AML-193 (cell line): ENCODE measurements around the gene DMWD.

Experiments
- DNase-seq, 2 experiments: peaks; one replicate each; lab custom pipeline; 2025; lab: John Stamatoyannopoulos, UW

The DMWD gene

DNA sequence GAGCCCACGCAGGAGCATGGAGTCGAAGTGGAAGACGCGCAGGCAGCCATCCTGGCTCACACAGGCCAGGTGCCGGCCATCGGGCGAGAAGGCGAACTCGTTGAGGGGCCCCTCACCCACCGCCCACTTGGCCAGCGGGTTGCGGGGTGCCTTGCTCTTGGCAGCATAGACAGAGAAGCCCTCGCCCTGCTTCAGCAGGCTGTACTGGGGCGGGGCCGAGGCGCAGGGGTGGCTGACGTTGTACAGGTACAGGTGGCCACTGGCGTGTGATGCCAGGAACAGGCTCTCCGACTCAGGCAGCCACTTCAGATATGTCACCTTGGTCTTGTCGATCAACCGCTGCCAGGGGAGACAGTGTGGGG lies 6.1 kb downstream of the DMWD start:
- DNase-seq: no peak

- DNase-seq: no peak
Measured at GRCh38 chr19:45785781-45786532, 6.7 kb downstream of the DMWD start.

DNA sequence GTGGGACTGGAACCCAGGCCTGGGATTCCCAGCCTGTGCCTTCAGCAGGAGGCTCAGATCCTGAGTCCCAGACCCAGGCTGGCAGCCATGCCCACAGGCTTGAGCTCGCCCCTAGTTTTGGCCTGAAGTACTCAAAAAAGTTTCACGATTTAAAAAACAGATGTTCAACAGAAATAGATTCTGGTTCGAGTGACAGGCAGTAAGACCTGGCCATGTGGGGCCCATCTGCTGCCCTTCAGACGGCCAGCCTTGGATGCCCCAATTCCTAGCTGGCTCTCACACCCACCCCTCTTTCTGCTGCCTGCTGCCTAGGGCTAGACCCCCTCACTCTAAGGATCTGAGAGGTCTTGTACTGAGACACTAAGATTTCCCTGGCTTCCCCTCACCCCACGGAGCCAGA lies 7.5 kb downstream of the DMWD start:
- DNase-seq: no peak

DNA sequence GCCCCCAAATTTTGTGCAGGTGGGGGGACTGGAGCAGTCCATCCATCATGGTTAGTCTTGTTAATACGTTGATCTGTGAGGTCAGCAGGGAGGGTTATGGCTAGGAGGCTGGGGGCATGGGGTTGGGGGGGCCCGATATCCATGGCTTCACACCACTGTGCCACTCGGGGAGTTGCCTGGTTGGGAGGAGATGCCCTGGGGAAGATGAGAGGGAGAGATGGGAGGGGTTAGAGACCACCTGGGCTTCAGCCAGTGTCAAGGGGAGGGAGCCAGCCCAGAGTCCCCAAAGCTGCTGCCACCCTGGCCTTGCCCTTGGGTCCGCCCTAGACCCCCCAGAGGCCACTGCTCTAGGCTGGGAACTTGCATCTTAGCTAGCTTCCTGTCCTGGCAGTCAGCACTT lies 8.5 kb downstream of the DMWD start:
- DNase-seq: no peak

DNA sequence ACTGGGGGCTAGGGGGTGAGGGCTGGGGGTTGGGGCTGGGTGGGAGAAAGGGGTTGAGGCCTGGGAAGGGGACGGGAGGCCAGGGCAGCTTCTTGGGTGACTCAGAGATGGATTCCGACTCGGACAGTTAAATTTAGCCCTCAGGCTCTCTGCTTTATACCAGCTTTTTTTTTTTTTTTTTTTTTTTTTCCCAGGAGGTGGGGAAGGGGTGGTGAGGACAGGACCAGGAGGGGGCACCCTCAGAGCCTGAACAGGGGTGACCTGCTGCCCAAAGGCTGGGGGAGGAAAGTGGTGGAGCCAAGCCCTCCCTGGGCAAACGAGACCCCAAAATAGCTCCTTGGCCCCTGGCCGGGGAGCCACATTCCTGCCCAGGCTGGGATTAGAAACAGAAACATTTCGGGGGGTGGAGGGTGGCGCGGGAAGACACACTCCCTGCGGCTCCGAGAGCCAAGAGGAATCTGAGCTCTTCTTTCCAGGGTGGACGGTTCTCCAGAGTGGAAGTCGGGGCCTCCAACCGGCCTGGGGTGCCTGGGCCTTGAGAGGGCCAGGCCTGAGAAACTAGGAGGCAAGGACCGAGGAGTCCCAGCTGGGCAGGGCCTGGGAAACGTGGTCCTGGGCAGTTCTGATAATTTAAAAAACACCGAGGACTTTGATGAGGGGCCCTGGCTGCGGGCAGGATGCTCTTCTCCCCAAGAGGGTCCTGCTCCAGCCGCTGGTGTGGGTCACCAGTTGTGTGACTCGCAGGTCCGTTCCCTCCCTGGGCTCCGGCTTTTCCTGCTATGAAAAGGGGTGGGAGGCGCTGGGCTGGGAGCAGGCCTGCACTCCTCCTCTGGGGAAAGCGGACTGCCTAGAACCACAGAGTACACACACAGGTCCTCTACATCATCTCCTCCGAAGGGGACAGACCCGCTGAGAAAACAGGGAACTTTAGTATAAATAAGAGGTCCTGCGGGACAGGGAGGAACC lies 9.5 kb downstream of the DMWD start:
- DNase-seq: no peak

DNA sequence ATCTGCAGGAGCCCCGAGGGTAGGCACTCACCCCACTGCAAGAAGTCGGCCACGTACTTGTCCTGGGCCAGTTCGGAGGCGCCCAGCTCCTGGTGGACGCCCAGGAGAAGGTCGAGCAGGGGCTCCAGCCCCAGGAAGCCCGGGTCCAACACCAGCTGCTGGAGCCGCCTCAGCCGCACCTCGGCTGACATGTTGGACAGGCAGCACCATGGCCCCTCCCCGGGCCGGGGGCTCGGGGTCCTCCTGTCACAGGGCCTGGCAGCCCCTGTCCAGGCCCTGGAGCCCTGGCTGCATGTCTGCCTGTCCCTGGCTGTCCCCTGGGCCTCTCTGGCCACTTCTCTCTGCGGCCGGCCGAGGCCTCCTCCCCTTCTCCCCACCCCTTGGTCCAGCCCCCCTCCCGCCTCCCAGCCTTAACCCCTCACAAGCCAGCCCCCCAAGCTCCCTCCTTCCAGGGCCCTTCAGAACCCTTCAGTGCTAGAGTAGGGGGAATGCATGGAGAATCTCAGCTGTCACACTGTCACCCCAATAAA lies 10.4 kb downstream of the DMWD start, which contains the start of gene DMPK:
DMPK (minus strand) TSS at position 329 of the 530 bp plus-strand sequence; CDS start at position 191, 138 bp downstream.
- no peak for DNase-seq

DNA sequence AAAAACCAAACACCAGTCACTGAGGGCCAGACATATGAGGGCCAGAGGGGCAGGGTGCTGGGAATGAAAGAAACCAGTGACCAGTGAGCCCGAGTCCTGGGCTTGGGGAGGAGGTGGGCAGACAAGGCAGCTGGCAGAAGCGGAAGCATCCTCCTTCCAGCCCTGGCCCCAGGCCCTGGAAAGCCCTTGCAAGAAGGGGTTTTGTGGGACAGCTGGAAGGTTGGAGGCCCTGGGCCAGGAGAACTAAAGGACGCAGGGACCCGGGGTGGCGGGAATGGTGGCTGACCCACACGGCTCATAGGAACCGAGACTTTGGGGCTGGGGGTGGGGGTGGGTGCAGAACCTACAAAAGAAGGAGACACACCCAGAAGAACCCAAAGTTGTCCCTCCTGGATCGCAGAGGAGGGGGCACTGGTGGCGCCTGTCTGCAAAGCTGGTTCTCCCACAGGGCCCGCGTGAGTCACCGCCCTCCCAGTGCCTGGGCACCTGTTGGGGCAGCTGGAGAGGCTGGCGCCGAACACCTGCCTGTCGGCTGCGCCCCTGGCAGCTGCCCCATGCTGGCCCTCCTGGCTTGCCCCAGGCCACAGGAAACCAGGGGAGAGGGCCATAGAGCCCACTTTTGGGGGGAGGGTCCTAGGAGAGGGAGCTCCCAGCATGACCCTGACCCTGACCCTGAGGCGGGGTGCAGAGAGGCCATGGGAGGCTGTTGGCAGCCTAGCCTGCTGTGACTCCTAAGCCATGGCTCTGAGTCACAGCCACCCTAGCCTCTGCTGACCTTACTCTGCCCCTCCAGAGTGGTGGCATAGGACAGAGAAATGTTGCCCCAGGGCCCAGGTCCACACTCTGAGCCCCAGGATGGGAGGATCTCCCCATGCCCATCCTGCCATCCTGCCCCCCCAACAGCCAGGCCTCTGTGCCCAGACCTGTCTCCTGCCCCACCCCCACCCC lies 11.2 kb downstream of the DMWD start:
- no peak for DNase-seq

DNA sequence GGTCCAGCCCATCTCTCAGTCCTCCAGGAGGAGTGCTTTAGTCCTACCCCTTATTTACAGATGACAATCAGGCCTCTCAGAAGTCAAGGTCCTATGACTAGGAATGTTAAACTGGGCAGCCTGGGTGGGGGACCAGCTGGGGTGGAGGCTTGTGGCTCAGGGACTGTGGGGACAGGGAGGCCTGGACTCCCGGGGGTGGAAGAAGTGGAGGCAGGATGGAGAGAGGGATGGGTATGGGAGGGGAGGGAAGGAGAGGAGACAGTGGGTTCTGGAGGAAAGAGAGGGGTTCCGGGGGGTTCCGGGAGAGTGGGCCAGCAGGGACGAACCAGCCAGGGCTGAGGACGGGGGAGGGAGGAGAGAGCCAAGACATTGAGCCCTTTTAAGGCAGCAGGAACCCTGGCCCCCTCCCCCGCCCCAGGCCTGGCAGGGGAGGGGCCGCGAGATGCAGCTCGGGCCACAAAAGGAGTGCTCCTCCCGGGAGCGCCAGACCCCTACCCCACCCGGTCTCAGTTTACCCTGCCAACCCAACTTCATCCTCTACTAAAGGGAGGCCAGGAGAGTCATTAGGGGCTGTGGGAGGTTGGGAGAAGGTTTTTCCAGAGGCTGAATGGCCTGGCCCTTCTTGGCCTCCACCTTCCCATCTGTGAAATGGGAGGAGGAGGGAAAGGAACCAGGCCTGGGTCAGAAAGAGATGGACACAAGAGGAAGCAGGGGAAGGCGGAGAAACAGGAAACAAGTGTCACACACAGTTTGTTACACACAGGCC lies 12.0 kb downstream of the DMWD start:
- DNase-seq: no peak

DNA sequence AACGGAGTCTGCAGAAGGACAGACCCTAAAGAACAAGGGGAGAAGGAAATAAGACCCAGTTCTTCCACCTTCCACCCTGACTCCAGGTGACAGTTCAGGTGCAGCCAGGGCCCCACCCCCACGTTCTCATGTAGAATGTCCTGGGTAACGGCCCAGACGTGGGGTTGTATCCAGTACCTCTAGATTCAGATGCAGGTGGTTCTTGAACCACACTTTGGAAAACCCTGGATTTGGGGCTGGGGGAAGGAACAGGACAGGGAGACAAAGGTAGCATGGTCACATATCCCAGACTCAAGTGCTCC lies 12.5 kb downstream of the DMWD start:
- DNase-seq: no peak

- no peak for DNase-seq
Measured at GRCh38 chr19:45779231-45780145, 13.2 kb downstream of the DMWD start.

DNA sequence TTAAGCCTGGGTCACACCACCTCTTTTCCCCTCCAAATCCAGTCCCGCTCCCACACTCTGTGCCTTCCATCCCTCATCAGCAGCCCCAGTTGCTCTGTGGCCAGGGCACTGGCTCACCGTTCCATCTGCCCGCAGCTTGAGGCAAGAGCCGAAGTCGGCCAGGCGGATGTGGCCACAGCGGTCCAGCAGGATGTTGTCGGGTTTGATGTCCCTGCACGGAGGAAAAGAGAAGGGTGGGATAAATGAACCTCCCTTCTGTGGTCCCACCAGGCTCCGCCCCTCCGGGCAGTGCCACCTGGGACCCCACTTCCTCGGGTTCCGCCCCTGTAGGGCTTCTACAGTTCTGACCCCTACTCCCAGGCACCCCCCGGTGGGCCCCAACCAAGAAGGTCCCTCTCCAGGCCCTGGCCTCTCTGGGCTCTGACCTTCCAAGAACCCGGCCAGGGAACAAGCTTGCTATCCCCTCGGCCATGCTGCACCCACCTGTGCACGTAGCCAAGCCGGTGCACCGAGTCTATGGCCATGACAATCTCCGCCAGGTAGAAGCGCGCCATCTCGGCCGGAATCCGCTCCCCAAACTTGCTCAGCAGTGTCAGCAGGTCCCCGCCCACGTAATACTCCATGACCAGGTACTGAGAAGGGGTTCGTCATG lies 14.5 kb downstream of the DMWD start:
- no peak for DNase-seq

- DNase-seq: no peak
Measured at GRCh38 chr19:45777395-45777961, 15.2 kb downstream of the DMWD start.

DNA sequence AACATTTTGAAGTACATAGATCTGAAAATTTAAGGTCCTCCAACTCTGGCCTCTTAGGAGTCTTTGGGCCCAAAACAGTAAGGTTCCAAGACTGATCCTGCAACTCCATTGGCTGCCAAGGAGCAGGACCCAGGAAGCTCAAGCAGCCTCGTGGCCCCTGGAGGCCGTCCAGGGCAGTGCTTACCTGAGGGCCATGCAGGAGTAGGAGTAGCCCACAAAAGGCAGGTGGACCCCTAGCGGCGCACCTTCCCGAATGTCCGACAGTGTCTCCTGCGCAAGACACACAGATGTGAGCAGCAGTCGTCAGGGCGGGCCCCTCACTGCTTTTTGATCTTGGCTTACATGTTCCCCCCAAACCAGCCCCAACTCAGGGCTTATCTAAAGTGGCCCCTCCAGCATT lies 17.9 kb downstream of the DMWD start:
- no peak for DNase-seq

DNA sequence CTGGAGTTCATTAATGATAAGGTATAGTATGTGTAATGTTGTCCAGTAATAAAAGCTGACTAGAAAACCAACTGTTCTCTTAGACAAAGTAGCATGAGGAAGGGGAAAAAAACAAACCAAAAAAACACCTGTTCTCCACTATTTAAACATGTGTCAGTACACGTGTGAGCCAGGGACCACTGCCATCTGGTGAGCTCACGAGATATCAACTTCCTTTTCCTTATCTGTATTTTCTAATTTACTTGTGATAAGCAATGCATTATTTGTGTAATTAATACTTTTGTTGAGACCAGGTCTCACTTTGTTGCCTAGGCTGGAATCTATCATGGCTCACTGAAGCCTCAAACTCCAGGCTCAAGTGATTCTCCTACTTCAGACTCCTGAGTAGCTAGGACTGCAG lies 19.3 kb downstream of the DMWD start:
- no peak for DNase-seq

DNA sequence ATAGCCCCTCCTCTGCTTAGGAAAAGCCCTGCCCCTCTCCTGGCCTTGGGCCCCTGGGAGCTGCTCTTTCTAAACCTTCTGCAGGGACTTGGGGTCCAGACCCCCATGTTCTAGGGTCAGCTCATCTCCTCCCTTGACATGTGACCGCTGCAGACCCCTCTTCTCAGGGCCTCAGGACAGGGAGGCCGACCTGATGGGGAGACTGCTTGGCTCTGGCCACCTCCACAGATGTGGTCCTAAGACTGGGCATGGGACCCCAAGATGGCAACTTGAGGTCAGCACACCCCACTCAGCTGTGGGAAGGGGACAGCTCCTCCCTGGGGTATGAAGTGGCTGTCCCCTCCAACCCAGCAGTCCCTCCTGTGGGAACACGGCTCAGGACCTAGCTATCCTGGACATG lies 19.7 kb downstream of the DMWD start:
- no peak for DNase-seq

DNA sequence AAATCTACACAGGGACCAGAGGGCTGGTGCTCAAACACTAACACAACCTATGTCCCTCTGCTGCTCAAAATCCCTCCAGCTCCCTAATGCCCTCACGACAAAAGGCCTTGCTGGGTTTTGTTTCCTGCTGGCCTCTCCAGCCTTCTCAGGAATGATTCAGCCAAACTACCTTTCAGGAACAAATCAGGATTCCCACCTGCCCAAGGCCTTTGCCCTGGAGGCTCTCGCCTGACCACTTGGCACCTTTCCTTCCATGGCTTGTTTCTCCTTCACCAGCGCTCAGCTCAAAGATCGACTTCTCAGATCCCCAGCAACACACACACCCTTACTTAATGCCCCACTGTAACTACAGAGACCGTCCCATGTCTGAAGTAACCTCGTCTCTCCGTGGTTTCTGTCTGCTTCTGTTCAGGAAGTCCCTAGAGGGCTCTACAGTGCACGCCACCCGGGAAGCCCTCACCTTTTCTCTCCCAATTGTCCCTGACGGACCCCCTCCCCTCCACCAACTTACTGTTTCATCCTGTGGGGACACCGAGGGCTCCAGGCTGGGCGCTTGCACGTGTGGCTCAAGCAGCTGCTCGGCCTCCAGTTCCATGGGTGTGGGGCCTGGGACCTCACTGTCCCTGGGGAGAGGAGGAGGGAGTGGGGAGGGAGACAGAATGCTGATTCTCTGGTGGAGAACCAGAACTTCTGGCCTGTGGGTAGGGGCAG lies 20.4 kb downstream of the DMWD start:
- no peak for DNase-seq

- DNase-seq: no peak
Measured at GRCh38 chr19:45771311-45771933, 21.2 kb downstream of the DMWD start.
